Esophagus muscularis mucosa (tissue), 4 donors: ENCODE results near the gene TESMIN. TPM values are rescaled to one million over a fixed set of nuclear protein-coding genes. Genes with fewer than 3 reads are reported as not detected.

Experiments used
- DNase-seq: peaks from one replicate; pipeline ENCODE4 v3.0.0-alpha.2; 2017; ENCODE audit errors: extremely low spot score
- H3K27ac ChIP-seq, 4 donors: fragments of 200-600 bp; sonication (generic); replicated peaks in 1 of 4; 1 replicate in 3 of 4; 2 replicates in 1 of 4; pipeline ENCODE4 v1.5.1; 2016 to 2019; ENCODE audit warnings: mild to moderate bottlenecking in 1 of 4
- H3K27me3 ChIP-seq, 4 donors: fragments of 200-600 bp; sonication (generic); one replicate each; pipeline versions ENCODE4 v1.5.1 to v1.6.0; 2016 to 2019
- H3K36me3 ChIP-seq, 4 donors: fragments of 200-600 bp; sonication (generic); one replicate each; pipeline ENCODE4 v1.5.1; 2016 to 2019
- H3K4me1 ChIP-seq, 4 donors: fragments of 200-600 bp; sonication (generic); one replicate each; pipeline ENCODE4 v1.5.1; 2016 to 2019
- H3K4me3 ChIP-seq, 4 donors: fragments of 200-600 bp; sonication (generic); 1 replicate in 2 of 4; 2 replicates in 2 of 4; pipeline ENCODE4 v1.5.1; 2016 to 2019; ENCODE audit warnings: mild to moderate bottlenecking in 4 of 4, moderate library complexity in 1 of 4
- H3K9me3 ChIP-seq, 4 donors: fragments of 200-600 bp; sonication (generic); 1 replicate in 3 of 4; 2 replicates in 1 of 4; pipeline ENCODE4 v1.5.1; 2016 to 2019
- EP300 ChIP-seq: sonication (generic); formaldehyde crosslinking; IDR thresholded peaks from one replicate; pipeline ENCODE4 v1.6.1; 2017; ENCODE audit warnings: antibody characterized with exemption
- POLR2A ChIP-seq: fragments of 450-650 bp; IDR thresholded peaks from one replicate; pipeline ENCODE4 v1.6.1; 2017; ENCODE audit warnings: antibody characterized with exemption, moderate library complexity, mild to moderate bottlenecking, low read depth
- POLR2AphosphoS5 ChIP-seq, 2 donors: sonication (generic); formaldehyde crosslinking; IDR thresholded peaks; one replicate each; pipeline ENCODE4 v1.6.1; 2017; ENCODE audit warnings: antibody characterized with exemption in 2 of 2
- WGBS: methylation state at CpG from one replicate; pipeline ENCODE4 v1.1.5; 2018; 5-methylcytosine and 5-hydroxymethylcytosine counted together
- intact Hi-C: fragments of 100-400 bp; cut with DNase I; formaldehyde crosslinking; loops from one replicate; pipeline ENCODE4 v1.15.1; 2023
- total RNA-seq, 4 donors: library from RNA; depleted of rRNA; stranded (reverse); fragments of >200 nt; gene quantifications; one replicate each; pipeline versions ENCODE4 v1.1.0 to v1.2.1, GENCODE V29; 2016
- TF ChIP-seq, protein P1 (sequence below), 3 experiments: fragments of 200-600 bp in 2 of 3; fragments of 450-650 bp in 1 of 3; sonication (generic) in 2 of 3; IDR thresholded peaks; one replicate each; pipeline ENCODE4 v1.5.1; 2017 to 2019; ENCODE audit warnings: antibody characterized with exemption in 3 of 3, mild to moderate bottlenecking in 2 of 3, moderate library complexity in 1 of 3

The TESMIN gene
- total RNA-seq, 4 donors from 2014 or later, result 0.78 to 2.5 (median 1.4) TPM

GRCh38 chr11:68660066-68660810 is 91.1 kb downstream of the TESMIN start:
- Histone ChIP-seq H3K9me3 (peaks cover 0 to 6% (median 0%) of the 10 kb centered on the region in 4 donors), H3K27ac (no peak overlapping the region), H3K27me3 (peaks cover 0 to 30% (median 0%) of the 10 kb centered on the region in 4 donors), H3K36me3 (no peaks in the 10 kb centered on the region), H3K4me3 (no peak overlapping the region), H3K4me1 (peaks cover 0 to 9% (median 6%) of the 10 kb centered on the region in 4 donors)
- intact Hi-C loops, result no loop called here
- DNase-seq, result no peak
- 96% methylated on average over 18 of the region's 18 CpGs for WGBS
- TF ChIP-seq POLR2A (no peak), EP300 (no peak), POLR2AphosphoS5 (IDR thresholded peaks at IDR 0.05) (no peak)
- TF ChIP-seq, protein P1, sequence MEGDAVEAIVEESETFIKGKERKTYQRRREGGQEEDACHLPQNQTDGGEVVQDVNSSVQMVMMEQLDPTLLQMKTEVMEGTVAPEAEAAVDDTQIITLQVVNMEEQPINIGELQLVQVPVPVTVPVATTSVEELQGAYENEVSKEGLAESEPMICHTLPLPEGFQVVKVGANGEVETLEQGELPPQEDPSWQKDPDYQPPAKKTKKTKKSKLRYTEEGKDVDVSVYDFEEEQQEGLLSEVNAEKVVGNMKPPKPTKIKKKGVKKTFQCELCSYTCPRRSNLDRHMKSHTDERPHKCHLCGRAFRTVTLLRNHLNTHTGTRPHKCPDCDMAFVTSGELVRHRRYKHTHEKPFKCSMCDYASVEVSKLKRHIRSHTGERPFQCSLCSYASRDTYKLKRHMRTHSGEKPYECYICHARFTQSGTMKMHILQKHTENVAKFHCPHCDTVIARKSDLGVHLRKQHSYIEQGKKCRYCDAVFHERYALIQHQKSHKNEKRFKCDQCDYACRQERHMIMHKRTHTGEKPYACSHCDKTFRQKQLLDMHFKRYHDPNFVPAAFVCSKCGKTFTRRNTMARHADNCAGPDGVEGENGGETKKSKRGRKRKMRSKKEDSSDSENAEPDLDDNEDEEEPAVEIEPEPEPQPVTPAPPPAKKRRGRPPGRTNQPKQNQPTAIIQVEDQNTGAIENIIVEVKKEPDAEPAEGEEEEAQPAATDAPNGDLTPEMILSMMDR (IDR thresholded peaks at IDR 0.05), result no peak

DNA sequence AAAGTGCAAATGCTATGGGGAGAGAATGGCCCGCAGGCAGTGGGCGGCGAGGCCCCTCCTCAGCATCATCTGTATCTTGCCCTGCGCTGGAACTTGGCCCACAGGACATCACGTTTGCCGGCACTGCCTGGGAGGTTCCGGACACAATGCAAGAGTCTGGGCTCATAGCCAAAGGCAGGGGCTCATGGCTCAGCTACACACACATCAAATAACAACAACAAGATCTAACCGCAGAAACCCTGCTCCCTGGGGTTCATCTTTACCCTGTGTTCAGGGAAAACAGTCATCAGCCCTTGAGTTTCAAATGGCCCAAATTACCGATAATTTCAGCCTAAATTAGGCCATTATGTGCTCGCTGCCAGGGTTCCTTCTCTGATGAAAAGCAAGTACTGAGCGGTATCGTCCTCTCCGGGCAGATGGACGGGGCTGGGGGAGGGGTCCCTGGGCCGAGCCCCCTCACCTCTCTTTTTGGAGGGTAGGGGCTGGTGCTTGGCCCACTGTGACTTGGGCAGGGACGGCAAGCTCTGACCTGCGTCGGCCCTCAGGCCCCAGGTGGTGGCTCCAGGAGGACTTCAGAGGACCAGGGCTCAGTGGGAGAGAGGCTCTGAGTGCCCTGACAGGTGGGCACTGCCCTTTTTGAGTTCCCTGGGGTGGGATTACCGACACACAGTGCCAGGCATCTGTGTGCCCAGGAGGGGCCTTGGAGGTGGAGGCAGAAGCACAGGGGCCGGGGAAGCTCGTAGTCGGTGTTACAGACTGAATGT is 92.0 kb downstream of the TESMIN start:
- Histone ChIP-seq H3K4me3 (no peak overlapping the region), H3K27me3 (peaks cover 0 to 24% (median 0%) of the 10 kb centered on the region in 4 donors), H3K36me3 (no peaks in the 10 kb centered on the region), H3K9me3 (peaks cover 0 to 14% (median 4%) of the 10 kb centered on the region in 4 donors), H3K27ac (peak overlapping the region in 1 of 4 donors; percentile 24), H3K4me1 (peaks cover 0 to 9% (median 6%) of the 10 kb centered on the region in 4 donors)
- 55% methylated on average over 19 of the region's 22 CpGs for WGBS
- TF ChIP-seq POLR2A (no peak), POLR2AphosphoS5 (IDR thresholded peaks at IDR 0.05) (no peak), EP300 (no peak)
- TF ChIP-seq, protein P1 (IDR thresholded peaks at IDR 0.05), result no peak
- intact Hi-C loops, result no loop called here
- no peak for DNase-seq

DNA sequence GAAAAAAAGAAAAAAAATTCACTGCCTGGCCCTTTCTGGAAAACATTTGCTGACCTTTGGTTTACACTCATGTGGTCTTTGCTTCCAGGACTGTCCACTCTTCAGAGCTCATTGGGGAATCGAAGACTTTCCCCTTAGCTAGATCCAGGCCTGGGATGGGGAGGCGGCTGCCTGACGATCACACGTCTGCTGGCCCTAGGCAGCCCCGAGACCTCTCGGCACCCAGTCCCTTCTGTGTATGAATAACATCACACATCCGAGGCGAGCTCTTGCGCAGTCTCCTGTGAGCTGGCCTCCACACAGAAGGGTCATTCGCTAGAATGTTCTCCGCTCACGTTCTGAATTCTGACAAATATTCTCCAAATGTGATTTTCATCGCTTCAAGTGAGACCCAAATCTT is 92.7 kb downstream of the TESMIN start:
- peaks cover 0 to 14% (median 4%) of the 10 kb centered on the region in 4 donors for H3K9me3 ChIP-seq
- H3K36me3 ChIP-seq, result no peaks in the 10 kb centered on the region
- H3K4me3 ChIP-seq, result no peak overlapping the region
- 80% methylated on average over 13 of the region's 13 CpGs for WGBS
- H3K27ac ChIP-seq, result no peak overlapping the region
- no peak for DNase-seq
- TF ChIP-seq, protein P1 (IDR thresholded peaks at IDR 0.05), result no peak
- TF ChIP-seq POLR2A (no peak), POLR2AphosphoS5 (IDR thresholded peaks at IDR 0.05) (no peak), EP300 (no peak)
- H3K27me3 ChIP-seq, result peaks cover 0 to 24% (median 0%) of the 10 kb centered on the region in 4 donors
- intact Hi-C loops, result no loop called here
- H3K4me1 ChIP-seq, result peaks cover 0 to 9% (median 6%) of the 10 kb centered on the region in 4 donors

DNA sequence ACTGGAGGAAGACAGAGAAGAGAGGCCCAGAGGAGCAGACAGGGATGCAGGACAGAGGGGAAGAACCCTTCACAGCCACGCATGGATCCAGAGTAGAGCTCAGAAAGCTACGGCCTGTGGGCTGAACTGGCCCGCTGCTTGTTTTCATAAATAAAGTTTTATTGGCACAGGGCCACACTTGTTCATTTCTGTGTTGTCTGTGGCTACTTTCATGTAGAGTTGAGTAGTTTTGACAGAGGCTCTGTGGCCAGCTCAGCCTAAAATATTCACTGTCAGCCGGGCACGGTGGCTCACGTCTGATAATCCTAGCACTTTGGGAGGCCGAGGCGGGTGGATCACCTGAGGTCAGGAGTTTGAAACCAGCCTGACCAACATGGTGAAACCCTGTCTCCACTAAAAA is 93.2 kb downstream of the TESMIN start:
- 95% methylated on average over 8 of the region's 8 CpGs for WGBS
- Histone ChIP-seq H3K4me1 (peaks cover 0 to 9% (median 6%) of the 10 kb centered on the region in 4 donors), H3K4me3 (no peak overlapping the region), H3K9me3 (peaks cover 0 to 14% (median 4%) of the 10 kb centered on the region in 4 donors), H3K27me3 (peaks cover 0 to 24% (median 0%) of the 10 kb centered on the region in 4 donors), H3K27ac (no peak overlapping the region), H3K36me3 (no peaks in the 10 kb centered on the region)
- TF ChIP-seq POLR2AphosphoS5 (IDR thresholded peaks at IDR 0.05) (no peak), EP300 (no peak), POLR2A (no peak)
- TF ChIP-seq, protein P1 (IDR thresholded peaks at IDR 0.05), result no peak
- DNase-seq, result no peak
- intact Hi-C loops, result no loop called here

Other genes with a start within 250 kb of the TESMIN start
- 10 to 100 TPM in 1 of 4 donors, 1 to 10 TPM in 2, not detected in 1; 6.0 to 10.2 (median 8.1) TPM for gene GAL, start 67.0 kb downstream of the TESMIN start, total RNA-seq
- 100 to 1,000 TPM in 2 of 4 donors, 10 to 100 TPM in 2; 36.1 to 122 (median 77.5) TPM for gene CPT1A, start 90.4 kb upstream of the TESMIN start, total RNA-seq
- gene MRPL21, start 152.3 kb upstream of the TESMIN start, total RNA-seq, result 10 to 100 TPM; 47.2 to 66.2 (median 51.2) TPM
- gene IGHMBP2, start 152.4 kb upstream of the TESMIN start, total RNA-seq, result 10 to 100 TPM; 11.6 to 30.8 (median 28.0) TPM
- 1 to 10 TPM in 1 of 4 donors, under 1 TPM in 2, not detected in 1; 0.32 to 2.5 (median 0.66) TPM for gene MRGPRD, start 229.5 kb upstream of the TESMIN start, total RNA-seq